Right lobe of liver (tissue), 6 donors: ENCODE data around the gene CTNND2. TPM values are rescaled to one million over a fixed set of nuclear protein-coding genes. Genes with fewer than 3 reads are reported as not detected.

ENCODE experiments used
- ATAC-seq, 4 donors: fragments of 200-7000 bp; cut with Tn5 transposase; one replicate each; pipeline ENCODE4 v1.9.1; 2020; ENCODE audit warnings: mild to moderate bottlenecking in 4 of 4, moderate library complexity in 4 of 4
- DNase-seq, 3 donors: peaks; one replicate each; pipeline ENCODE4 v3.0.0-alpha.2; 2020
- H3K27ac ChIP-seq, 3 donors: fragments of 200-600 bp; one replicate each; pipeline ENCODE4 v1.8.0; 2022
- H3K27me3 ChIP-seq, 2 donors: fragments of 200-600 bp; one replicate each; pipeline ENCODE4 v1.8.0; 2022
- H3K36me3 ChIP-seq, 4 donors: fragments of 200-600 bp; sonication (generic) in 1 of 4; one replicate each; pipeline versions ENCODE4 v1.5.1 to v1.8.0; 2017 to 2022; ENCODE audit warnings: control low read depth in 1 of 4
- H3K4me1 ChIP-seq, 4 donors: fragments of 200-600 bp; sonication (generic) in 1 of 4; one replicate each; pipeline versions ENCODE4 v1.5.1 to v1.8.0; 2017 to 2022; ENCODE audit warnings: control low read depth in 1 of 4
- H3K4me3 ChIP-seq, 3 donors: fragments of 200-600 bp; one replicate each; pipeline ENCODE4 v1.8.0; 2022
- H3K9me3 ChIP-seq, 4 donors: fragments of 200-600 bp; sonication (generic) in 1 of 4; one replicate each; pipeline versions ENCODE4 v1.5.1 to v1.8.0; 2017 to 2022; ENCODE audit warnings: control low read depth in 1 of 4
- POLR2A ChIP-seq: fragments of 450-650 bp; IDR thresholded peaks from one replicate; pipeline ENCODE4 v1.6.1; 2017; ENCODE audit warnings: antibody characterized with exemption, mild to moderate bottlenecking
- WGBS: methylation state at CpG from one replicate; pipeline ENCODE4 v1.1.6; 2018; ENCODE audit warnings: low coverage, low lambda C conversion rate; ENCODE audit not compliant: insufficient coverage; ENCODE audit errors: missing lambda C conversion rate; 5-methylcytosine and 5-hydroxymethylcytosine counted together
- intact Hi-C, 2 donors: fragments of 100-400 bp; cut with DNase I; formaldehyde crosslinking; loops; one replicate each; pipeline versions ENCODE4 v1.11.2 to v1.14.1; 2022
- total RNA-seq, 6 experiments: library from RNA; depleted of rRNA in 2 of 6; stranded (reverse); fragments of >200 nt in 2 of 6; fragmentation: NEBNext Ultra II Directional in 3 of 6; extraction: Animal tissue kit (Norgen Biotek cat#: 25700) in 3 of 6; gene quantifications; one replicate each; pipeline versions ENCODE4 v1.1.0 to v1.2.4, GENCODE V29; 2016 to 2023
- TF ChIP-seq, protein P1 (sequence below), 4 donors: fragments of 200-600 bp in 3 of 4; fragments of 450-650 bp in 1 of 4; IDR thresholded peaks; one replicate each; pipeline versions ENCODE4 v1.5.1 to v1.8.0; 2016 to 2022; ENCODE audit warnings: antibody characterized with exemption in 4 of 4, mild to moderate bottlenecking in 2 of 4
- donor health status: DM: no; HTN: yes; CAD: no.
- donor health status: DM: no; HTN: no; CAD: no.
- donor health status: DM: no; HTN: no; CAD: no.
- donor health status: DM: no; HTN: yes; CAD: no.
- donor health status: DM: no; HTN: yes; CAD: no.

Gene CTNND2
- total RNA-seq, 6 experiments from 2014 or later = 0.06 to 1.5 (median 1.1) TPM

DNA sequence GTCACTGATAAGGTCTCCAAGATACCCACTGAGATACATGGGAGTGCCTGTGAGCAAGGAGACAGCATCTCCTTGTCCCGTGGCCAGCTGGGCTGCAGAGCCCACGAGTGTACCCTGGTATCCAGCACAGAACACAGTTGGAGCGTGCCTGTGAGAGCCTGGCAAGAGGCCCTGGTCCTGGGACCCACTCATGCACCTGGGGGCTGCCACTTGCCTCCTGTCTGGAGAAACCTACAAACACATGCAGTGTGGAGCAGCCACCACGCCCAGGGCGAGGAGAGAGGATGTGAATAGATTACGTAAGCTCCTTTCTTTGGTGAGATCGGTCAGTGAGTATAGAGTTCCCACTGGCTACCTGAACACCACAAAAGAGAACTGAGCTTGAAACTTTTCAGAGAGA is 88.3 kb downstream of the CTNND2 start:
- Histone ChIP-seq H3K4me3 (no peak overlapping the region), H3K4me1 (no peaks in the 10 kb centered on the region), H3K9me3 (no peaks in the 10 kb centered on the region), H3K36me3 (no peaks in the 10 kb centered on the region), H3K27me3 (no peaks in the 10 kb centered on the region), H3K27ac (no peak overlapping the region)
- TF ChIP-seq, protein P1, sequence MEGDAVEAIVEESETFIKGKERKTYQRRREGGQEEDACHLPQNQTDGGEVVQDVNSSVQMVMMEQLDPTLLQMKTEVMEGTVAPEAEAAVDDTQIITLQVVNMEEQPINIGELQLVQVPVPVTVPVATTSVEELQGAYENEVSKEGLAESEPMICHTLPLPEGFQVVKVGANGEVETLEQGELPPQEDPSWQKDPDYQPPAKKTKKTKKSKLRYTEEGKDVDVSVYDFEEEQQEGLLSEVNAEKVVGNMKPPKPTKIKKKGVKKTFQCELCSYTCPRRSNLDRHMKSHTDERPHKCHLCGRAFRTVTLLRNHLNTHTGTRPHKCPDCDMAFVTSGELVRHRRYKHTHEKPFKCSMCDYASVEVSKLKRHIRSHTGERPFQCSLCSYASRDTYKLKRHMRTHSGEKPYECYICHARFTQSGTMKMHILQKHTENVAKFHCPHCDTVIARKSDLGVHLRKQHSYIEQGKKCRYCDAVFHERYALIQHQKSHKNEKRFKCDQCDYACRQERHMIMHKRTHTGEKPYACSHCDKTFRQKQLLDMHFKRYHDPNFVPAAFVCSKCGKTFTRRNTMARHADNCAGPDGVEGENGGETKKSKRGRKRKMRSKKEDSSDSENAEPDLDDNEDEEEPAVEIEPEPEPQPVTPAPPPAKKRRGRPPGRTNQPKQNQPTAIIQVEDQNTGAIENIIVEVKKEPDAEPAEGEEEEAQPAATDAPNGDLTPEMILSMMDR (IDR thresholded peaks at IDR 0.05) = no peak
- no peak for TF ChIP-seq POLR2A
- intact Hi-C loops = no loop called here
- no CpG with 5 or more reads among the region's 7 CpGs for WGBS
- no peak for DNase-seq
- ATAC-seq = no peak

GRCh38 chr5:11815481-11815880 is 88.8 kb downstream of the CTNND2 start:
- intact Hi-C loops = no loop called here
- WGBS = 69% methylated on average over 2 of the region's 3 CpGs
- TF ChIP-seq, protein P1 (IDR thresholded peaks at IDR 0.05) = no peak
- no peak for TF ChIP-seq POLR2A
- H3K4me3 ChIP-seq = no peak overlapping the region
- no peaks in the 10 kb centered on the region for H3K9me3 ChIP-seq
- H3K4me1 ChIP-seq = no peaks in the 10 kb centered on the region
- no peaks in the 10 kb centered on the region for H3K27me3 ChIP-seq
- DNase-seq = no peak
- H3K27ac ChIP-seq = no peak overlapping the region
- H3K36me3 ChIP-seq = no peaks in the 10 kb centered on the region
- ATAC-seq = no peak

DNA sequence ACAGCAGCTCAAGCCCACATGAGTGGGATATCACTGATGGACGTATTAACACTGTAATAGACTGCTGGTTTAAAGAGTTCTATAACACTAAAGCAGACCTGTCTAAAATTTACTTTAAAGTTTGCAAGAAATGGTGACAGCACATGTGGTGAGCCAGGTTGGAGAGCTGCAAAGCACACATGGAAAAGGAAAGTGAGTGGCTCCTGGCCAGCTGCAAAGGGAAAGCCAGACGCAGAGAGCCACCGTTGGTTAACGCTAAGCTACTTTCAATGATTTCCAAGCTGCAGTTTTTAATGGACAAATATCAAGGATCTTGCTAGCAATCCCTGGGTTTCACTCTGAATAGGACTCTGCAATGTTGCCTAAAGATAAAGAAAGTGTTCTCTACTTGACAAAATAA is 89.9 kb downstream of the CTNND2 start:
- Histone ChIP-seq H3K4me1 (no peaks in the 10 kb centered on the region), H3K4me3 (no peak overlapping the region), H3K9me3 (no peaks in the 10 kb centered on the region), H3K36me3 (no peaks in the 10 kb centered on the region), H3K27ac (no peak overlapping the region), H3K27me3 (no peaks in the 10 kb centered on the region)
- ATAC-seq = peak in 1 of 4 donors; percentile 39
- 59% methylated on average over 4 of the region's 4 CpGs for WGBS
- TF ChIP-seq POLR2A = no peak
- TF ChIP-seq, protein P1 (IDR thresholded peaks at IDR 0.05) = no peak
- no peak for DNase-seq
- intact Hi-C loops = no loop called here

GRCh38 chr5:11809407-11809806 is 94.8 kb downstream of the CTNND2 start:
- DNase-seq = no peak
- H3K36me3 ChIP-seq = no peaks in the 10 kb centered on the region
- no peak overlapping the region for H3K27ac ChIP-seq
- no peak overlapping the region for H3K4me3 ChIP-seq
- TF ChIP-seq, protein P1 (IDR thresholded peaks at IDR 0.05) = no peak
- no peak for TF ChIP-seq POLR2A
- H3K9me3 ChIP-seq = no peaks in the 10 kb centered on the region
- 61% methylated on average over 3 of the region's 3 CpGs for WGBS
- ATAC-seq = no peak
- no peaks in the 10 kb centered on the region for H3K27me3 ChIP-seq
- intact Hi-C loops = no loop called here
- H3K4me1 ChIP-seq = no peaks in the 10 kb centered on the region

DNA sequence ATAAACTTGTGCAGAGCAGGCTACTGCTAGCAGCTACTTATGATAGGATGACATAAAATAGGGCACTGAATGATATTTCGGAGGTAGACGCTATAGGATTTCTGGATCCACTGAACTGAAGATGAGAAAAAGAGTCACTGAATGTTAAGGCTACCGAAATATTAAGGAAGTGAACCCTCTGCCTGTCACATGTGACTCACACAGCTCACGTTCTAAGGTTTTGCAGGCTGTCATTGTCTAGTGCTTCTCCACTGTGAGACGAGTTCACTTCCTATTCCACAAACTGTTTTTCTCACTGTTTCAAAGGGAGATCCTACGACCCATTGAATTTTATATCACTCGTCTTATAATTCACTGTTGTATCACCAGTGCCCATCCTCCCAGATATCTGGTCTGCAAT is 100.8 kb downstream of the CTNND2 start:
- ATAC-seq (no peak), DNase-seq (no peak)
- TF ChIP-seq POLR2A = no peak
- TF ChIP-seq, protein P1 (IDR thresholded peaks at IDR 0.05) = no peak
- WGBS = 67% methylated on average over 5 of the region's 7 CpGs
- Histone ChIP-seq H3K4me3 (no peak overlapping the region), H3K27ac (no peak overlapping the region), H3K9me3 (no peaks in the 10 kb centered on the region), H3K4me1 (no peaks in the 10 kb centered on the region), H3K36me3 (no peaks in the 10 kb centered on the region), H3K27me3 (no peaks in the 10 kb centered on the region)
- intact Hi-C loops = no loop called here
